Measurements from ENCODE around the gene C16orf74.
A peak's percentile ranks its signal among the peaks of the same experiment; 100 is the strongest.

The C16orf74 gene

GRCh38 chr16:85717393-85718152, 33.3 kb downstream of the C16orf74 start:
- peak; percentile 92 for DNase-seq (ENCODE audit: low spot score)

DNA sequence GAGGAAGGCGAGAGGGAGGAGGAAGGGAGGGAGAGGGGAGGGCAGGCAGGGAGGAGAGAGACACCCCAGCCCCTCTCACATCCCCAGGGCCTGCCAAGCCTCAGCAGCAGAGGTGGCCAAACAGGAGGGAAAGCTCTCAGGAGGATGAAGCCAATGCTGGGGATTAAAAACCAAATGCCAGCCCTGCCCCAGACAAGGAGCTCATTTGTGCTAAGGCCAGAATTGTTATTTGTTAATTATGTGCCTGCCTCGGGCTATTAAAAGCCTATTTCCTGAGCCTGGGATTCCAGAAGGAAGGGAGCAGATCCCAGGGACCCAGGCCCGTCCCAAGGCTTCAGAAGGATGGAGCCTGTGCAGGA, 34.2 kb downstream of the C16orf74 start:
- DNase-seq (ENCODE audit: low spot score): no peak

DNA sequence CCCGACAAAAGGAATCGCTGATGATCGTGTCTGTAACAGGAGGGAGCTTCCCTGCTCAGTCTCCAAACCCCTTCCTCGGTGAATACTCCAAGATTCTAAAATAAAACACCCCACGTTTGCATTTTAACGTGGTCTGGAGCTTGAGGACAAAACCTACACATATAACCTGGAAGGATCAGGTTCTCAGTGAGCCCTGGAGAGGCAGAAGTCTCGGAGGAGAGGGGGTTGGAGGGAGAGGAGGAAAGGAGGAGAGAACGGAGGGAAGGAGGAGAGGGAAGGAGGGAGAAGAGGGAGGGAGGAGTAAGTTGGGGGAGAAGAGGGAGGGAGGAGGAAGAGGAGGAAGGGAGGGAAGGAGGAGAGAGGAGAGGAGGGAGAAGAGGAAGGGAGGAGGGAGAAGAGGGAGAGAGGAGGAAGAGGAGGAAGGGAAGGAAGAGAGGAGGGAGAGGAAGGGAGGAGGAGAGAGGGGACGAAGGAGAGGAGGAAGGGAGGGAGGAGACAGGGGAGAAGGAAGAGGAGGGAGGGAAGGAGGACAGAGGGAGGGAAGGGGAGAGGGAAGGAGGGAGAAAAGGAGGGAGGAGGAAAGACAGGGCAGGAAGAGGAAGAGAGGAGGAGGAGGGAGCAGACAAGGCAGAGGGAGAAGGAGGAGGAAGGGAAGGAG, 34.7 kb downstream of the C16orf74 start:
- DNase-seq (ENCODE audit: low spot score): no peak

- no peak for DNase-seq (ENCODE audit: low spot score)
Observed at GRCh38 chr16:85715169-85716021, 35.5 kb downstream of the C16orf74 start.

- no peak for DNase-seq (ENCODE audit: low spot score)
Observed at GRCh38 chr16:85712801-85713200, 38.1 kb downstream of the C16orf74 start.

DNA sequence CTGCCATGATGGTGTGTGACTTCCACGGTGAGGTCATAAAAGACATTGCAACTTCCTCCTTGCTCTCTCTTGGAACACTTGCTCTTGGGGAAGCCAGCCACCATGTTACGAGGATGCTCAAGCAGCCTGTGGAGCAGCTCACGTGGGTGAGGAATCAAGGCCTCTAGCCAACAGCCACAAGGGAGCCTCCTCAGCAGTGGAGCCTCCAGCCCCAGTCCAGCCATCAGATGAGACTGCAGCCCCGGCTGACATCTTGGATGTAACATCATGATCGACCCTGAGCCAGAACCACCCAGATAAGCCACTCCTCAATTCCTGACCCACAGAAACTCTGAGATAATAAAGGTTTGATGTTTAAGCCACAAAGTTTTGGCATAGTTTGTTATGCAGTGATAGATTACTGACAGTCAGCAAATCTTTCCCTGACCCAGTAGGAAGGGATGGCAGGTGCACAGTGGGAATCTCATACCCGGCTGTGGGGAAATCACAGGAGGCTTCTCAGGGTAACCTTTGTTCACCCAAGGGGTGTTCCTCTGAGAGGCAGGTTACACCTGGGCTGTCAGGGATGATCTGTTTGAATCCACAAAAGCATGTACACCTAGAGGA, 38.8 kb downstream of the C16orf74 start:
- DNase-seq (ENCODE audit: low spot score): no peak

GRCh38 chr16:85710732-85711131, 40.2 kb downstream of the C16orf74 start:
- no peak for DNase-seq (ENCODE audit: low spot score)

DNA sequence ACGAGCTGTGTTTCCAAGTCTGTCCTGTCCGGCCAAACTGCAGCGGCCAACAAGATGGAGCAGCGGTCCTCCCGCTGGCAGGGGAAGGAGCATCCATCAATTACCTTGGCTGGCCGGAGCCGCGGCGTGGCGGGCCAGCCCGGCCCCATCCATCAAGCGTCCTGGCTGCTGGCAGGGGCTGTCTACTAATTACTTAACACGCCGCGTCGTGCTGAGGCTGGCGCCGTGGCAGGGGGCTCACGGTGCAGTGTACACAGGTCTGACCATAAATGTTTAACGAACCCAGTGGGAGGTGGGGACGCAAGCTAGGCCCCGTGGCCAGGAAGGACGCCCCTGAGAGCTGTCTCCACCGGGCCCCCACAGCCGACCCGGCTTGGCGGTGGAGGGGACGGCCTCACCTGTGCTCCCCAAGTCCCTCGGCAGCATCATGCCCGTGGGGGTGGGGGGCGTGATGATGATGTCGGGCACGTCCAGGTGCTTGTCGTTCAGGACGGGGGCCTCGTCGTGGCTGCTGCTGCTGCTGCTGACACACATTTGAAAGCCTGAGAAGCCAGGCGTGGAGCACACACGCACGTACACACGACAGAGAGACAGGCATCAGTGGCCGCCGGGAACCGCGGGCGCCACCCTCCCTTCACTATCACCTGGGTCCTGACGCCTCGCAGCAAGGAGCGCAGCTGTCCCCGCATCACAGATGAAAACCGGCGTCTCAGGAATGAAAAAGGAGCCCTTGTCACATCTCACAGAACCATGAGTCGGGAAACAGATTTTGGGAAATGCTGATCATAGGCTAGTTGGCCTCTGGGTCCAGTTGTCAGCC, 40.9 kb downstream of the C16orf74 start:
- DNase-seq (ENCODE audit: low spot score): no peak

DNA sequence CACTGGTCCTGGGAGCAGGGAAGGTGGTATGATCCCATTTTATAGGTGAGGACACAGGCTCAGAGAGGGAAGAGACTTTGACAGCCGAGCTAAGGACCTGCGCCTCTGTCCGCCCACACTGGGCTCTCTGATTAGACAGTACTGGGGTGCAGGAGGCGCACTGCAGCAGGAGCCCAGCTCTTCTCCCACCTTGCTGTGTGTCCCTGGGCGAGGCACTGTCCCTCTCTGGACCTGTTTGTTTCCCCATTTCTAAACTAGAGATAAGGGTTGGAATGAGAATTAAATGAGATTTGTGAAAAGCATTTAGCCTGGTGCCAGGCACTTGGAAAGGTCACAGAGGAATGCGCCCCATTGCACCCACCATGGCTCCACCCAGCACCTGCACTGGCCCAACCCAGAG, 42.6 kb downstream of the C16orf74 start:
- no peak for DNase-seq (ENCODE audit: low spot score)

DNA sequence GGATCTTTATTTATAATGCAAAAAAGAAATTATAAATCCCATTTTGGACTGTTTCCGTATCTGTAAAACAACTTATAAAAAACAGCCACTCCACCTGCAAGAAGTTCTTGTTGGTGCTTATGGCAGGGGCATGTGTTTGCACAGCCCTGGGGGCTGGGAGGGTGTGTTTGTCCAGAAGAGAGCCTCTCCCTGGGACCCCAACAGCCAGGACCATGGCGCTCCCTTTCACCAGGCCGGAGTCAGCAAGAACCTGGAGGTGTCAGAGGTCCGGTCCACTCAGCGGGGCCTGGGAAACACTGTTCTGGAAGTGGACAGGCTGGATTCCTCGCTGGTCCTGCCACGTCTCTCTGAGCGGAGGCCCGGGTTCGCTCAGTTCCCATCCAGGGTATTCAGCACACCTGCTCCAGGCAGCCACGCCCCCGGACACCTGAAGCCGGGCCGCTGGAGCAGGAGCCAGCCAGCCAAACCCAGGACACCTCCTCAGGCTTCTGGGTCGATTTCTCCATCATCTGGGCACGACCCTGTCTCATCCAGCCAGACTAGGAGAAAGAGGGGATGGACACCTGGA, 43.3 kb downstream of the C16orf74 start:
- DNase-seq (ENCODE audit: low spot score): no peak

GRCh38 chr16:85706449-85707034, 44.4 kb downstream of the C16orf74 start:
- DNase-seq (ENCODE audit: low spot score): no peak

GRCh38 chr16:85704900-85705846, 45.7 kb downstream of the C16orf74 start:
- DNase-seq (ENCODE audit: low spot score): no peak

DNA sequence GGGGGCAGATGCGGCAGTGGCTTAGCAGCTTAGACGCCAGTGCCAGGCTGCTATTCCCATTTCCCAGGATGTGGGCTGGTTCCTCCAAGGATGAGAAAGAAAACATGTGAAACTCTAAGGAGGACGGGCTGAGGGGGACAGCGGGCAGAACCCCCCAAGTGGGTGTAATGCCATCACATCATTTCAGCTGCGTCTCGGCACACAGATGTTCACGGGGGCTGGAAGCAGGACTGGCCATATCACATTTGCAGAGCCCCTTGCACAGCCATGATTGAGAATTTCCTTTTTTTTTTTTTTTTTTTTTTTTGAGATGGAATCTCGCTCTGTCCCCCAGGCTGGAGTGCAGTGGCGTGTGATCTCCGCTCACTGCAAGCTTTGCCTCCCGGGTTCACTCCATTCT, 46.9 kb downstream of the C16orf74 start:
- DNase-seq (ENCODE audit: low spot score): no peak

DNA sequence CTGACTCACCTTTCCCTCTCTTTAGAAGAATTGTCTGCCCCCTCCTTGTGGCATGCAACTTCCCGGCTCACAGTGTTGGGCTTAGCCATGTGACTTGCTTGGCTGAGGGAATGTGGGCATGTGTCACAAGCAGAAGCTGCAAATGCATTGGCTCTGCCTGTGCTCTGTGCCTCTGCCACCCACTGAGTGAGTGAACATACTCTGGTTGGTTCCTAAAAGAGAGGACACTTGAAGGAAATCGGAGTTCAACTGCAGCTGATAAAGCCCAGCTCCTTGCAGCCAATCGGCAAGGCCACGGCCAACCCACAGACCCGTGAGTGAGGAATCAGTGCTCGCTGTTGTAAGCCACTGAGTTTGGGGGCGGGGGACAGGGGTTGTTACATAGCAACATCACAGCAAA, 51.3 kb downstream of the C16orf74 start:
- DNase-seq (ENCODE audit: low spot score): no peak

- DNase-seq (ENCODE audit: low spot score): no peak
Observed at GRCh38 chr16:85698935-85699558, 51.8 kb downstream of the C16orf74 start.

GRCh38 chr16:85698459-85698891, 52.4 kb downstream of the C16orf74 start:
- DNase-seq (ENCODE audit: low spot score): no peak

DNA sequence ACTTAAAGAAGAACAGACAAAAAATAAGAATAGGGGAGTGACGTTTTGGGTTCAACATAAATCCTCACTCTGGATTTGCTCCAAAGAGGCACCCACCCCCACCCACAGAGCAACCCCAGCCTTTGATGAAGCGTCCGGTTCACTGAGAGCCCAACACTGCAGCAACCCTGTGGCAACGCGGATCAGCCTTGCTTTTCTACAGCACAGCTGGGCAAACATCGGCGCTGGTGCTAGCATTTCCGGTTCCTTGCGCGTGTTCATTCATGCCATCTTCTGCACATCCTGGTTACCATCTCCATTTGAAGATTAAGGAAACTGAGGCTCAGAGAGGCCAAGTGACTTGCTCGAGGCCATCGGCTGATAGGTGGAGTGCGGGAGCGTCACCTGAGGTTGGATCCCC, 53.5 kb downstream of the C16orf74 start:
- DNase-seq (ENCODE audit: low spot score): no peak

GRCh38 chr16:85696781-85697180, 54.1 kb downstream of the C16orf74 start:
- DNase-seq (ENCODE audit: low spot score): no peak
